Smooth muscle cell of the brain vasculature (primary cell): Measurements from ENCODE around the gene SEMA4A.
A peak's percentile ranks its signal among the peaks of the same experiment; 100 is the strongest.
"Not testable (repeated sequence)": the region's sequence is repeated elsewhere in the genome, so short reads cannot be mapped to it uniquely, and the experiment has no call there.

Experiments used
- DNase-seq: peaks from one replicate; pipeline ENCODE4 v3.0.0-alpha.2; 2012; ENCODE audit warnings: low read depth, low spot score

The SEMA4A gene

DNA sequence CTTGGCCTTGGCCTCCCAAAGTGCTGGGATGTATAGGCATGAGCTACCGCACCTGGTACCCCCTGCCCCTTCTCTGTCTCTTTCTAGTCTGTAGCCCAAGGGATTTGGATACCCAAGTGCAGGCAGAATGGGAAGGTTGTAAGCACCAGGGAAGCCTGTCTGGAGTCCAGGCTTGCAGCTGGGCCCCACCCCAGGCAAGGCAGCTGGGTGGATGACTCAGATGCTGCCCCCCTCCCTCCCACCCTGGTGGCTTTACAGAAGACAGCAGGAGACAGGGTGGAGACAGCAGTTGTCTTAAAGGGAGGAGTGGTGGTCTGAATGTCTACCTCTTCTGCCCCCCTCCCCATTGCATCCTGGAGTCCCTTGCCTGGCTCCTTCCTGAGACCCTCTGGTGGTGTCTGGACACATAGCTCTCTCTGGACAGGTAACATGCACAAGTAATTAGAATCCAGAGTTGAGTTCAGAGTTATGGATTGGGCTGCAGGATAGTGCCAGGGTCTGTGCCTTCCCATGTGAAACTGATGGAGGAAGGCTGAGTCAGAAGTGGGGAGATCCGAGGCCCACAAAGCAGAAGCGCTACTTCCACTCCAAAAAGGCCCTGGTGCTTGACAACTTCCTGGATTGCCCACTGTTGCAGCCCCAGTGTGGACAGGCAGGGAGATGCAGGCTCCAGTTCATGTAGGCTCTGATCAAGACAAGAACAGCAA, 33.7 kb upstream of the SEMA4A start:
- no peak for DNase-seq

DNA sequence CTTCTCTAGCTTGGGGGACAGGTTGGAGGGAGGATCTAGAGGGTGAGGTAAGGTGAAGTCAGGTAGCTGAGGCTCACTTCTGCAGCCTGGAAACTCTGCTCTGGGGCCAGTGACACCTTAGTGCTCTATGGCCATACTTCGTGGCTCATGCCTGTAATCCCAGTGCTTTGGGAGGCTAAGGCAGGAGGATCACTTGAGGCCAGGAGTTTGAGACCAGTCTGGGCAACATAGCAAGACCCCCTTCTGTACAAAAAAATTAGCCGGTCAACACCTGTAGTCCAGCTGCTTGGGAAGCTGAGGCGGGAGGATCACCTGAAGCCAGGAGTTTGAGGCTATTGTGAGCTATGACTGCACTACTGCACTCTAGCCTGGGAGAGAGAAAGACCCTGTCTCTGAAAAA, 33.1 kb upstream of the SEMA4A start:
- no peak for DNase-seq

- not testable (repeated sequence) for DNase-seq
These were observed 32.4 kb upstream of the SEMA4A start for GRCh38 chr1:156121005-156121404.

DNA sequence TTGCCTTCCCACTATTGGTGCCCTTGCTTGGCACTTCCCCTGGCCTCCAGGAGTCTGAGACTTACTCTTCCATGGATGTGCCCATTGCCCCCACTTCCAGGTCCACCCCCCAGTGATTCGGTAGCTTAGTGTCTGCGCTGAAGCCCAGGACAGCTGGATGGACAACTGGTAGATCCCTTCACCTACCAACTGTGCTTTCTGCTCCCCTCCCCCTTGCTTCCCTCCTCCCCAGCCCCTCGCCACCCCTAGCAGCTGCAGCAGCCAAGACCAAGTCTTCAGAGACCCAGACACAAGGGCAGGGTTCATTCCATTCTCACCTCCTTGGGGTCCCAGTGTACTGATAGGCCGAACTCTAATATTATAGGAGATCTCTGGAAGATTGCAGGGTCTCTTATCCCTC, 31.9 kb upstream of the SEMA4A start:
- no peak for DNase-seq

DNA sequence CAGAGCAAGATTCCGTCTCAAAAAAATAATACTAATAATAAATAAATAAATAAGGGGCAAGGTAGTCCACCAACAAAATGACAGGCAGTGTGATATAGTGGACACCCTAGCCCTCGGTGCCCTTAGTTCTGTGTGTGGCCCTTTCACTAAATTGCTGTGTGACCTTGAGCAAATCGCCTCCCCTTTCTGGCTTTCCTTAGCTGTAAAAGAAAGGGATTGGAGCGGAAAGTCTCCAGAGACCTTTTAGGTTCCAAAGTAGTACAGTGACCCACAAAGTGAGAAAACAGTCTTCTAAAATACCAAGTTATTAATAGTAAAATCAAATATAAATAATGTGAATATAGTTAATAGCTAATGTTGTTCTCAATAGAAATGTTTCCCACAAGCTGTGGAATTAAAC, 31.3 kb upstream of the SEMA4A start:
- no peak for DNase-seq

DNA sequence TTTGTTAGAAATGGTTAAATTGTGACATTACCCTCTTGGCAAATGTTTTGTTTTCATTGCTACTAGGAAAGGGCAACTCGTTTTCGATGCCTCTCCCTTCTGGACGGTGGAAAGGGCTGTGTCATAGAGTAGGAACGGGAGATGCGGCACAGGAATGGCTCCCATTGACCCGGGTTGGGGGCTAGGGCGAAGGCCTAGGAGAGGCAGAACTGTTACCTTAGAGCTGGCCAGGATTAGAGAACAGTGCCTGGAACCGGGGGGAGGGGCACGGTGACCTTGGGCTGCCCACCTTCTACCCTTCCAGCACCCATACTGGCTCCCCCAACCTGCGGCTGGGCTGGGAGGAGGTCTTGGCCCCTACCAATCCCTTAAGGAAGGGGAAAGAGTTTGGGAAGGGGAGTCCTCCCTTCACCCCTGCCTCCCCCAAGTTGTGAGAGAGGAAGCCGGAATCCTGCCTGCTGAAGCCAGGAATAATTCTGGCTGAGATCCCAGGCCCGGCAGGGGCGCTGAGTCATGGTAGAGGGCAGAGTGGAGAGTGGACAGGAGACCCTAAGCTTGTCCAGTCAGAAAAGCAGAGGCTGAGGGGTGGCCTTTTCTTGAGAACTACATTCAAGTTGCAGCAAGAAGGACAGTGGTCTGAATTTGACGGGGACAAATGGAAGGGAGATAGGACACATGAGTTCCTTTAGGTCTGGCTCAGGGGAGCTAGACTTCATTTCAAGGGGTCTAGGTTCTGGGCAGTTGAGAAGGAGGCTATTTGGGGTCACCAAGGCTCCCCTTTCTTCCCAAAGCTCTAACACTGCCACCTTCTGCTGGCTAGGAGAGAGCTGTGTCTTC, 30.6 kb upstream of the SEMA4A start:
- peak; percentile 89 for DNase-seq

DNA sequence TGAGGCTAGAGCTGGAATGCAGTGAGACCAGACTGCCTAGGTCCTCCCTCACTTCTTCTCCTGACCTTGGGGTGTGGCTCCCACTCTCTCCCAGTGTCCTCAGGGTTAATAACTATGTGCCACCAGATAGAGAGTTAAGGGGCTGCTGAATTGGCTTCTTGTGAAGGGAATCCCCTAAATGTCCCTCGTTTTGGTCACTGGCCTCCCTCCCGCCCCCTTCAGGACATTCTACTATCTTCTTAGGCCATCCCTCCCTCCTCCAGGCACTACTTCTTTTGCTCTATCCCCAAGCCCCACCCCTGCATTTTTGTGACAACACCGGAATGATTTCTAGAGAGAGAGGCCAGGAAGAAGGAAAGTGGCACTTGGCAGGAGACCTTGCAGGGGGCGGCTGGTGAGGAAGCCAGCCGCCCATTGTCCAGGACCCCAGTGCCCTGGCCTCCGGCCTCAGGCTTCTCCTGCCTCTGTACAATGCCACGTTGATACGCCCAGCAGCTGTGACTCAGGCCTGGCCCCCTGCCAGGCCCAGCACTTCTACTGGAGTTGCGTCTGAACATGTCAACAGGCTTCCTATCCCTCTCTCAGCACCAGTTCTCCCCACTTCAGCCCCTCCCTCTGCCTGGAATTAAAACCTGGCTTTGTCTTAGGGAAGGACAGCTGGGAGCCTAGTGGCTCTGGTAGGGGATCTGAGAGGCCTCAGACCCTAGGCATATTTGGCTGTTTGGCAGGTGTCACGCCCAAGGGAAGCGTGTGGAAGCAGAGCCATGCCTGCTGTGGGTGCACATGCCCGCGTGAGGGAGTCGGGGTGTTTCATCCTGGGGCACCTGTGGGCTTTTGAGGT, 29.8 kb upstream of the SEMA4A start:
- peak; percentile 99 for DNase-seq

DNA sequence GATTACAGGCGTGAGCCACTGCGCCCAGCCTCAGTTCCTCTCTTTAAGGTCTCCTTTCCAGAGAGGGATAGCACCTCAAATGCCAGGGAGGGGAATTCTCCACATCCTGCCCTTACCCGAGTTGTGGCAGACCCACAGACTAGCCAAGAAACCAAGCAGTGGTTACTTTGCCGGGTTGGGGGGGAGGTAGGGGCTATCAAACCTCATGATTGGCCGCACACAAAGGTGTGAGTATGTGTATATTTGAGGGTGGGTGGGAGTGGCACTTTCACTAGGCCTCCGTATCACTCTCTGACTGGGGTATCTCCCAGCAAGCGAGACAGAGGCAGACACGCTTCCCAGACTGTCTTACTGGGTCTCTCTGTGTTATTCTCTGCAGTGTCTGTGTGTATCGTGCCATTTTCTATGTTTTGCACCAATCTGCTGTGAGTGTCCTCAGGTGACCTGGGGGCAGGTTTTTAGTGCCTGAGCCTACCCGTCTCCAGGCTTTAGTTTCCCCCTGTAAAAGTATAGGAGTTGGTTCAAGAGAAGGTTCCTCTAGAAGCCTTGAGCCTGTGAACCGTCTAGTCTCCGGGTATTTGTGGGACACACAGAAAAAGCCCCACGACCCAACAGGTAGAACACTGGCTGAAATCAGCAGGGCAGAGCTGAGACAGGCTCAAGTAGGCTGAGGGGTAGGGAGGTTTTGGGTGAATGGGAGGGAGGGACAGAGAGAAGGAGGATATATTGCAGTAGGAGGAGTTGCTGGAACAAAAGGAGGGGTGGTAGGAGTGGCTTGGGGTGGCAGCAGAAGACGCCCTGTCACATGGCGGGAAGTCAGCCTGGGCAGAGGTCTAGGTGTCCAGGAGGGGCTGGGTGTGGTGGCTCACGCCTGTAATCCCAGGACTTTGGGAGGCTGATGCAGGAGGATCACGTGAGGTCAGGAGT, 28.6 kb upstream of the SEMA4A start:
- no peak for DNase-seq

DNA sequence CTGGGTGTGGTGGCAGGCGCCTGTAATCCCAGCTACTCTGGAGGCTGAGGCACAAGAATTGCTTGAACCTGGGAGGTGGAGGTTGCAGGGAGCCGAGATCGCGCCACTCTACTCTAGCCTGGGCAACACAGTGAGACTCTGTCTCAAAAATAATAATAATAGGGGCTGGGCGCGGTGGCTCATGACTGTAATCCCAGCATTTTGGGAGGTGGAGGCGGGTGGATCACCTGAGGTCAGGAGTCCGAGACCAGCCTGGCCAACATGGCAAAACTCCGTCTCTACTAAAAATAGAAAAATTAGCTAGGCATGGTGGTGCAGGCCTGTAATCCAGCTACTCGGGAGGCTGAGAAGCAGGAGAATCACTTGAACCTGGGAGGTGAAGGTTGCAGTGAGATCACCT, 27.8 kb upstream of the SEMA4A start:
- not testable (repeated sequence) for DNase-seq

DNA sequence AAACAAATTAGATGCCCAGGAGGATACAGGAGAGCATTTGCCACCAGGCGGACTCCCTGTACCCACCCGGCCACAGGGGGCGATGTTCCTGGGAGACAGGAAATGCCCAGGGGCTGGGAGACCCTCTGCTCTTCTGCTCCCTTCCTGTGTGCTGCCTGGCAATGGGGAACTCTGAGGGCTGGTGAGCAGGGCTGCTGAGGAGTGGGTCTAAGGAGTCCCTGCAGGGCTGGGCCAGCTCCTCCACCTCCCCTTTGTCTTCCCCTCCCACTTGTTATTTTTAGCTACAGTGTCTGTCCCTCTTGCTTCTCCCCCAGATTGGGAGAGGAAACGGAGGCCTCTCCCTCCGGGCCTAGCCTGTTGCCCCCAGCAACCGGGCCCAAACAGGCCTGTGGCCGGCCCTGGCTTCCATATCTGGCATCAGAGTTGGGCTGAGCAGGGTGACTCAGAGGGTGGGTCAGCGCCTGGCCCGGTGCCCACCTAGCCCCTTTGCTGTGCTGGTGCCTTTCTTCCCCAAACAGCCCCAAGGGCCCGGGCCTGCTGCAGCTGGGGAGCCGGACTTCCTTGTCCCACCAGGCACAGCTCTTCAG, 27.2 kb upstream of the SEMA4A start:
- peak; percentile 75 for DNase-seq

DNA sequence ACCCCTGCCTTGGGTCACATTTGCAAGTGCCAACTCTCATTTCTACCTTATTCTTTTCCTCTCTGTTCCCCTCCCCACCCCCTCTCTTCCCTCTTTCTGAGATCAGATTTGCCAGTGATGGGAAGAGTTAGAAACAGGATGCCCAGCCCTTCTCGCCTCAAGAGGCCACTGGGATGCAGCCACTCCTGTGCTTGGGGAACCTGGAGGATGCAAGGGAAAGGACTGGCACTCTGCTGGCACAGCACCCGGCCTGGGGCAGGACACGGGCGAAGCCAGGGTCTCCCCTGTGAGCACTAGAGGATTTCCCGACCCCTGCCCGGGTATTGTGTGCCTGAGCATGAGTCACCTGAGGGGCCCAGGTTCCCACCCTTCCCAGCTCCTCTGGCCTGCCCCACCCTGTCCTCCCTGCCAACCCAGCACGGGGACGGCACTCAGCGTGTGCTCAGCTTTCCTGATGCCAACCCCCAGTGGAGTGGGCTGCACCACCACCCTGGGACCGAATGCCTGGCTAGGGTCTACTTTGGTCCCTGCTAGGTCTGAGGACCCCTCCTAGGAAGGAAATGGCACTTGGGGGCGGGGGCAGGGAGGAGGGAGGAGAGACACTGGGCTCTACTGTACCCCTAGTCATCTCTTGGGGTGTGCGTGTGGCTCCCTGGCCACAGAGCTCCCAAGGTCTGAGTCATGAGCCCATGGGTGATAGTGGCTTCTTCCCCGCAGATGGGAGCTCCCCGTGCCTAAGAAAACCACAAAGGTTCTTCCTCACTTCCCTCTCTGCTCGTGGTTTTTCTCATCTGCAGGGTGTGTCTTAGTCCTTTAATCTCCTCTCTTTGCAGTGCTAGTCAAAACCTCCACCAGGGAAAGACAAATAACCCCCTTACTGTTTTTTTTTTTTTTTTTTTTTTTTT, 26.5 kb upstream of the SEMA4A start:
- DNase-seq = no peak

DNA sequence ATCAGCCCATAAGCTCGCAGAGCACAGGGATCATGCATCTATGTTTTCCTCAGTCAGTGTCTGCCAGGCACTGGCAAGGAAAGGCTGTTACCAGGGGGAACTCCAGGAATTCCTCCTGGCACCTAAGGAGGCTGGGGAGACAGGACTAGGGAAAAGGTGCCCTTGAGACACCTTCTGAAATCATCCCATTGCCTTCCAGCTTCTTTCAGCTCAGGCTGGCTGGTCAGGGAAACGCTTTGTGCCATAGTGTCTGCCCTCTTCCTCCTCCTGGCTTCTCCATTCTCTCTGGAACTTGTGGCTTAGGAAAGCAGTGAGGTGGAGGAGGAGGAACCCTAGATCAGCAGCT, 25.1 kb upstream of the SEMA4A start:
- no peak for DNase-seq

- DNase-seq = no peak
These were observed 24.5 kb upstream of the SEMA4A start for GRCh38 chr1:156128654-156129597.

DNA sequence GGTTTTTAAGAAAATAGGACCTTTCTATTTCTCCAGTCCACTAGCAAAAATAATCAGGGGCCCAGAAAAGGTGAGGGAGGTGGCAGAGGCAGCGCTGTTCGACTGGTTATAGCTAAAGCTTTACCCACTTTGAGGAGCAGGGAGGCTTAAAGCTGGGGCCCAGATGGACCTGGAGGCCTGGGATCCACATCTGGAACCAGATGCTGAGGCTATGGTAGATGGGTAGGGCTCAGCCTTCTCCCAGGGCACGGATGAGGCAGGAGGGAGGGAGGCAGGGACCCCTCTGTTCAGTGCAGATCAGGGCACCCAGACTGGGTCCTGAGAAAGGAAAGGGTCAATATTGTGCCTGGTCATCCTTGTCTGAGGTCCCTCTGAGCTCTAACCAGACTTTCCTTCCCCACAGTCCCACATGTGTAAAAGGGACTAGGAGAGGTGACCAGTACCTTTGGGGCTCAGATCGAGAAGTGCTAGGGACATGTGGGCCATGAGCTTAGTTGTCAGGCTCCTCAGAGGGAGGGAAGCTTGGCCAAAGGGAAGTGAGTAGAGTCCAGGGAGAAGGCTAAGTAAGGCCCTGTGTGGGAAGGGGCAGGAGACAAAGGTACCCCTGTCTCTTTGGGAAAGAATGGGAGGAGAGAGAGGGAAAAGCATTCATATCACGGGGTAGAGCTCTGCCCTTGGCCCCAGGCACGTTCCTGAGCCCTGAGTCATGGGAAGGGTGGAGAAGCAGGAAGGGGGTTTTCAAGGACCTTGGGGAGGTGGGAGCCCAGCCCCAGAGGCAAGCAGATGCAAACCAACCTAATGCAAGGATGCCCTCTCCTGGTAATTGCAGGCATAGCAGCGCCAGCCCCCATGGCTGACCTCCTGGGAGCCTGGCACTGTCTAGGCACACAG, 23.5 kb upstream of the SEMA4A start:
- peak; percentile 82 for DNase-seq

- DNase-seq = no peak
These were observed 22.8 kb upstream of the SEMA4A start for GRCh38 chr1:156130578-156130942.

- no peak for DNase-seq
These were observed 18.5 kb upstream of the SEMA4A start for GRCh38 chr1:156134716-156135435.
